CD4-positive, alpha-beta T cell (primary cell): ENCODE data around the gene CCDC136. TPM values are rescaled to one million over a fixed set of nuclear protein-coding genes. Genes with fewer than 3 reads are reported as not detected.

Experiments used
- ATAC-seq: fragments of 200-7000 bp; cut with Tn5 transposase; one replicate; pipeline ENCODE4 v1.10.0; 2022; ENCODE audit warnings: mild to moderate bottlenecking; ENCODE audit not compliant: poor library complexity
- CTCF ChIA-PET: fragments of 350-600 bp; sonication (Branson Sonifier 250); formaldehyde crosslinking; loops from one replicate; lab custom pipeline; 2021; ENCODE audit warnings: antibody characterized with exemption, inconsistent platforms; lab: Charles Lee
- POLR2A ChIA-PET: fragments of 350-600 bp; sonication (Branson Sonifier 250); formaldehyde crosslinking; loops from one replicate; lab custom pipeline; 2021; ENCODE audit warnings: antibody characterized with exemption, inconsistent platforms; lab: Charles Lee
- DNase-seq, 14 experiments: peaks; one replicate each; pipeline ENCODE4 v3.0.0-alpha.2; 2013 to 2020; ENCODE audit warnings: mixed read lengths in 2 of 14
- H3K27ac ChIP-seq, 2 donors: one replicate each; pipeline versions ENCODE4 v1.5.1 to v1.7.0; 2013; ENCODE audit warnings: low read length in 2 of 2, low read depth in 1 of 2, mild to moderate bottlenecking in 1 of 2
- H3K27me3 ChIP-seq, 2 experiments: 1 replicate in 1 of 2; 2 replicates in 1 of 2; pipeline versions ENCODE4 v1.6.1 to v1.7.0; 2013; ENCODE audit warnings: low read length in 2 of 2, control low read depth in 1 of 2, mild to moderate bottlenecking in 1 of 2, moderate library complexity in 1 of 2; ENCODE audit not compliant: insufficient read depth in 2 of 2, control insufficient read depth in 1 of 2
- H3K36me3 ChIP-seq: one replicate; pipeline ENCODE4 v1.6.1; 2013; ENCODE audit warnings: low read length, control low read depth; ENCODE audit not compliant: insufficient read depth
- H3K4me1 ChIP-seq: one replicate; pipeline ENCODE4 v1.6.1; 2013; ENCODE audit warnings: low read length, control low read depth; ENCODE audit not compliant: insufficient read depth
- H3K4me3 ChIP-seq: one replicate; pipeline ENCODE4 v1.5.1; 2013; ENCODE audit warnings: mild to moderate bottlenecking, low read length, moderate library complexity
- H3K9me3 ChIP-seq, 2 experiments: 1 replicate in 1 of 2; 2 replicates in 1 of 2; pipeline versions ENCODE4 v1.6.1 to v1.7.0; 2013; ENCODE audit warnings: low read length in 2 of 2, mild to moderate bottlenecking in 2 of 2, control low read depth in 1 of 2, moderate library complexity in 1 of 2; ENCODE audit not compliant: control insufficient read depth in 1 of 2, insufficient read depth in 1 of 2
- H3K27ac Mint-ChIP-seq: one replicate; pipeline ENCODE4 v1.8.0; 2020; ENCODE audit warnings: mixed read lengths
- H3K27me3 Mint-ChIP-seq: one replicate; pipeline ENCODE4 v1.8.0; 2021; ENCODE audit warnings: mixed read lengths
- H3K36me3 Mint-ChIP-seq: one replicate; pipeline ENCODE4 v1.8.0; 2021; ENCODE audit warnings: low read depth, mixed read lengths
- H3K4me1 Mint-ChIP-seq: one replicate; pipeline ENCODE4 v1.8.0; 2021; ENCODE audit warnings: low read depth, mixed read lengths
- H3K4me3 Mint-ChIP-seq: one replicate; pipeline ENCODE4 v1.8.0; 2020; ENCODE audit warnings: mild to moderate bottlenecking, mixed read lengths
- H3K9me3 Mint-ChIP-seq: one replicate; pipeline ENCODE4 v1.8.0; 2020; ENCODE audit warnings: mixed read lengths
- intact Hi-C, 2 experiments: fragments of 100-400 bp; cut with DNase I in 1 of 2; cut with micrococcal nuclease in 1 of 2; formaldehyde crosslinking; loops; one replicate each; pipeline versions ENCODE4 v1.15.1 to v1.9.0; 2023 to 2025; cut with DNase I, micrococcal nuclease
- total RNA-seq, 174 experiments: library from RNA in 2 of 174; stranded (reverse) in 2 of 174; gene quantifications; one replicate each; pipeline ENCODE4 v1.2.3 and lab custom pipeline; 2021 to 2026
- TF ChIP-seq, protein P1 (sequence below): fragments of 200-600 bp; IDR thresholded peaks from one replicate; pipeline ENCODE4 v1.8.0; 2022; ENCODE audit warnings: antibody characterized with exemption, mild to moderate bottlenecking

CCDC136 gene
- total RNA-seq, 2 experiments from 2014 or later: 4.5 to 4.9 TPM

DNA sequence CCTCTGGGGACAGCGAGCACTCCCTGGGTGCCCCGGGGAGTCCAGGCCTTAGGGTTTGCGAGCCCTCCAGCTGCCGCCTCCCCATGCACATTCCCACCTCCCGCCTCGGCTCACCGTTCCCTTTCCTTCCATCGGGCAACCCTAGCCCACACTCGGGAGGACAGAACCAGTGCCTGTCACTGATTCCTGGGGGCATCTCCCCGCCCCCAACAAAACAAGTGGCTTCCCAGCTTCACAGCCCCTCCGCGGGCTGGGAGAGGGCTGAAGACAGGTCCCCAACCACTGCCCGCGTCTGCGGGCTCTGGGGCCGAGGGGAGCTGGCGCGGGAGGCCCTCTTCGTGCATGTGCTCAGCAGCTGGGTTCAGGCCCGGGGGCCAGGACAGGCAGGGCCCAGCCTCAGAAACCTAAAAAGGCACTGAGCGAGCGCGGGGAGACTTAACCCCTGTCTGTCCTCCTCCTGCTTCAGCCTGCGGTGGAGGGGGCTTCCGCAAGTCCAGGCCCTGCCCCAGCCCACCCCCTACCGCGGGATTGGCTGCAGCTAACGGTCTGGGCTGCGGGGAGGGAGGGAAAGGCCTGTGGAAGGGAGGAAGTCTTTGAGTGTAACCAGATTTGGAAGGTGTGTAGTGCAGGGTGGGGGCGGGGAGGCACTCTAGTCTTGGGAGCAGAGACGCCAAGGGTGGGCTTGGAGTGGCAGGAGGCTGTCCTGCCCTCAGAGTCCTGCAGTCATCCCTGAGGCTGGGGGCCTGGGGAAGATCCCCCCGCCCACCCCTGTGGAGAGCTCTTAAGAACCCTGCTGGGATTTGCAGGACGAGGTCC, 39.6 kb downstream of the CCDC136 start:
- TF ChIP-seq, protein P1, sequence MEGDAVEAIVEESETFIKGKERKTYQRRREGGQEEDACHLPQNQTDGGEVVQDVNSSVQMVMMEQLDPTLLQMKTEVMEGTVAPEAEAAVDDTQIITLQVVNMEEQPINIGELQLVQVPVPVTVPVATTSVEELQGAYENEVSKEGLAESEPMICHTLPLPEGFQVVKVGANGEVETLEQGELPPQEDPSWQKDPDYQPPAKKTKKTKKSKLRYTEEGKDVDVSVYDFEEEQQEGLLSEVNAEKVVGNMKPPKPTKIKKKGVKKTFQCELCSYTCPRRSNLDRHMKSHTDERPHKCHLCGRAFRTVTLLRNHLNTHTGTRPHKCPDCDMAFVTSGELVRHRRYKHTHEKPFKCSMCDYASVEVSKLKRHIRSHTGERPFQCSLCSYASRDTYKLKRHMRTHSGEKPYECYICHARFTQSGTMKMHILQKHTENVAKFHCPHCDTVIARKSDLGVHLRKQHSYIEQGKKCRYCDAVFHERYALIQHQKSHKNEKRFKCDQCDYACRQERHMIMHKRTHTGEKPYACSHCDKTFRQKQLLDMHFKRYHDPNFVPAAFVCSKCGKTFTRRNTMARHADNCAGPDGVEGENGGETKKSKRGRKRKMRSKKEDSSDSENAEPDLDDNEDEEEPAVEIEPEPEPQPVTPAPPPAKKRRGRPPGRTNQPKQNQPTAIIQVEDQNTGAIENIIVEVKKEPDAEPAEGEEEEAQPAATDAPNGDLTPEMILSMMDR: no peak
- Histone ChIP-seq H3K27me3 (peaks cover 42 to 55% of the 10 kb centered on the region in 2 experiments), H3K4me3 (no peak overlapping the region), H3K4me1 (peaks cover 26% of the 10 kb centered on the region), H3K36me3 (no peaks in the 10 kb centered on the region), H3K9me3 (peaks cover 0 to 22% of the 10 kb centered on the region in 2 experiments), H3K27ac (no peak overlapping the region)
- peaks cover 42% of the 10 kb centered on the region for H3K27me3 Mint-ChIP-seq
- DNase-seq (peak in 1 of 14 experiments; percentile 21), ATAC-seq (no peak)
- H3K27ac Mint-ChIP-seq: no peak overlapping the region
- intact Hi-C loops: no loop called here
- POLR2A ChIA-PET: interaction anchor here (1.0 to 1.8 kb wide), 2 partner anchors 40 to 394 kb away, joined by 3 to 5 read pairs; partner anchors contain the start of gene AHCYL2
- H3K4me1 Mint-ChIP-seq: peaks cover 13% of the 10 kb centered on the region
- CTCF ChIA-PET: no interaction called here
- H3K9me3 Mint-ChIP-seq: no peaks in the 10 kb centered on the region
- no peaks in the 10 kb centered on the region for H3K36me3 Mint-ChIP-seq
- peak overlapping the region; percentile 42 for H3K4me3 Mint-ChIP-seq

DNA sequence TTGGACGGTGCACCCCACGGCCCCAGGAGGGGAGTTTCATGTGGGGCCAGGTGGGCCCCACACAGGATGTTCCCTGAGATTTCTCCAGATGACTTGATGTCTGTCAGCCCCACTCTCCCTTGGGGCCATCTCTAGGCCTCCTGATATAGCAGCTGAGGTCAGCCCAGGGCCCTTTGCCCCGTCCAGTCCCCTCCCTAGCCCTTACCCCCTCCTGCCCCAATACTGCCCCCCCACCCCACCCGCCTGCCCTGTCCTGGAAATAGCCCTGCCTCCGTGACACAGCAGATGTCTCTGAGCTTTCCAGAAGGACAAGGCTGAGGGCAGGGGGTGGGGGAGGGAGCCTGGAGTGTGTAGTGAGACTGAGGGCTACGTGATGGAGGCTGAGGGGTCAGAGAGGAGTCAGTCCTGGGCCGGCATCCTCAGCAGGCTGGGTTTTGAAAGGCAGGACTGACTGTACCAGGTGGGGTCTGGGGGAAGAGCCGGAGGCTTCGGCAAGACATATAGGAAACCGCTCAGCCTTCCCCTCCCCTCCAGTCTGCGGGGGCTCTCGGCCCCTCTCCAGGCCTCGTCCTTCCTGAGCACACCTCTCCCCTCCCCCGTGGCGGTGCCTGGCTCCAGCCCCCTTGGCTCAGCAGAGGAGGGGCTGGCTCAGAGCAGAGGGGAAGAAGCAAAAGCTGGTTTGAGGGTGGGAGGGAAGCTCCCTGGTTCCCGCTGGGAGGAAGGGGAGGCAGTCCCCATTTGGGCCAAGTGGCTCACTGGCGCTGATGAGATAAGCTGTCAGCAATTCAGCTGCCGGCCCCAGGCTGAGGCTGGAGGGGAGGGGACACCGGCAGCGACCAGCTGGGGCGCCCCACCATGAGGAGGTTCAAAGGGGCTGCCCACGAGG, 40.5 kb downstream of the CCDC136 start:
- H3K36me3 ChIP-seq: no peaks in the 10 kb centered on the region
- intact Hi-C loops: no loop called here
- H3K4me1 ChIP-seq: peaks cover 26% of the 10 kb centered on the region
- ChIA-PET CTCF (interaction anchor here (1.4 kb wide), 1 partner anchor 51 kb away, joined by 3 read pairs; no protein-coding TSS in a partner anchor), POLR2A (interaction anchor here (1.8 kb wide), 1 partner anchor 393 kb away, joined by 5 read pairs; the partner anchor contains the start of gene AHCYL2)
- DNase-seq (no peak), ATAC-seq (no peak)
- Mint-ChIP-seq H3K9me3 (no peaks in the 10 kb centered on the region), H3K27ac (no peak overlapping the region), H3K4me3 (peak overlapping the region; percentile 63), H3K4me1 (peaks cover 13% of the 10 kb centered on the region), H3K36me3 (no peaks in the 10 kb centered on the region), H3K27me3 (peaks cover 33% of the 10 kb centered on the region)
- peaks cover 0 to 21% of the 10 kb centered on the region in 2 experiments for H3K9me3 ChIP-seq
- peaks cover 40 to 49% of the 10 kb centered on the region in 2 experiments for H3K27me3 ChIP-seq
- TF ChIP-seq, protein P1: no peak
- H3K27ac ChIP-seq: no peak overlapping the region
- H3K4me3 ChIP-seq: no peak overlapping the region

DNA sequence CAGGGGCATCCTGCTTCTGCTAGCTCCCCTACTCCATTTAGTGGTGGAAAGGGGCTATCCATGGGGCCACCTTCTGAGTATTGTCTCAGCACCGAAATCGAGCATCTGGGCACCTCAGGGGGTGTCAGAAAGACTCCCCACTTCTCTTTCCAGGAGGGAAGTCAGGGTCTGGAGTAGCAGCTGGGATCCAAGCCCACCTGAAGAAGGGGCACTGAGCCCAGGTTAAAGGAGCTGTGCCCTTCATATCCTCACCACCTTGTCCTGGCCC, 41.0 kb downstream of the CCDC136 start:
- intact Hi-C loops: no loop called here
- H3K4me1 Mint-ChIP-seq: peaks cover 13% of the 10 kb centered on the region
- no peaks in the 10 kb centered on the region for H3K36me3 Mint-ChIP-seq
- Histone ChIP-seq H3K27me3 (peaks cover 34 to 43% of the 10 kb centered on the region in 2 experiments), H3K4me1 (peaks cover 26% of the 10 kb centered on the region), H3K4me3 (no peak overlapping the region), H3K27ac (no peak overlapping the region), H3K9me3 (peaks cover 0 to 18% of the 10 kb centered on the region in 2 experiments), H3K36me3 (no peaks in the 10 kb centered on the region)
- no peaks in the 10 kb centered on the region for H3K9me3 Mint-ChIP-seq
- TF ChIP-seq, protein P1: no peak
- DNase-seq (no peak), ATAC-seq (no peak)
- ChIA-PET POLR2A (interaction anchor here (1.8 kb wide), 1 partner anchor 392 kb away, joined by 5 read pairs; the partner anchor contains the start of gene AHCYL2), CTCF (interaction anchor here (1.4 kb wide), 1 partner anchor 51 kb away, joined by 3 read pairs; no protein-coding TSS in a partner anchor)
- no peak overlapping the region for H3K27ac Mint-ChIP-seq
- peaks cover 29% of the 10 kb centered on the region for H3K27me3 Mint-ChIP-seq
- H3K4me3 Mint-ChIP-seq: no peak overlapping the region
